ENCODE data around the gene PSTPIP1.

- TF ChIP-seq BHLHE40 (IDR thresholded peaks at IDR 0.05; ENCODE audit: low read depth, low read length) (no peak), CTCF (IDR thresholded peaks at IDR 0.05) (no peak), E2F6 (IDR thresholded peaks at IDR 0.05; ENCODE audit: borderline replicate concordance, low read depth) (no peak), POLR2A (IDR thresholded peaks at IDR 0.05; ENCODE audit: low read length) (no peak), USF2 (IDR thresholded peaks at IDR 0.05) (no peak), MAZ (IDR thresholded peaks at IDR 0.05; ENCODE audit: borderline replicate concordance, low read depth, low read length) (no peak), MYC (IDR thresholded peaks at IDR 0.05; ENCODE audit: borderline replicate concordance, low read length) (no peak), CHD4 (IDR thresholded peaks at IDR 0.05; ENCODE audit: borderline replicate concordance) (no peak), RCOR1 (IDR thresholded peaks at IDR 0.05; ENCODE audit: low read depth, low read length) (no peak), CHD2 (IDR thresholded peaks at IDR 0.05; ENCODE audit: low read length, partially characterized antibody) (no peak), REST (IDR thresholded peaks at IDR 0.05) (no peak), NR3C1 (IDR thresholded peaks at IDR 0.05) (no peak), PBX3 (IDR thresholded peaks at IDR 0.05) (no peak), HDAC2 (IDR thresholded peaks at IDR 0.05) (no peak)
These were observed 47.5 kb downstream of the PSTPIP1 start for GRCh38 chr15:77042245-77042919.
